Duodenal mucosa (tissue), 2 donors: ENCODE results near the gene KIF6.
"Not testable (repeated sequence)": the region's sequence is repeated elsewhere in the genome, so short reads cannot be mapped to it uniquely, and the experiment has no call there.

ENCODE experiments used
- H3K27ac ChIP-seq: one replicate; pipeline ENCODE4 v1.7.0; 2013; ENCODE audit warnings: low read depth, low read length
- H3K27me3 ChIP-seq, 2 donors: one replicate each; pipeline ENCODE4 v1.7.0; 2013; ENCODE audit warnings: low read length in 2 of 2, control low read depth in 1 of 2; ENCODE audit not compliant: insufficient read depth in 2 of 2, control insufficient read depth in 1 of 2
- H3K36me3 ChIP-seq, 2 donors: one replicate each; pipeline ENCODE4 v1.7.0; 2013; ENCODE audit warnings: low read length in 2 of 2, control low read depth in 1 of 2; ENCODE audit not compliant: insufficient read depth in 2 of 2, control insufficient read depth in 1 of 2
- H3K4me1 ChIP-seq, 2 donors: one replicate each; pipeline ENCODE4 v1.7.0; 2013; ENCODE audit warnings: low read length in 2 of 2, control low read depth in 1 of 2; ENCODE audit not compliant: insufficient read depth in 2 of 2, control insufficient read depth in 1 of 2
- H3K4me3 ChIP-seq, 2 donors: one replicate each; pipeline ENCODE4 v1.7.0; 2013; ENCODE audit warnings: low read length in 2 of 2, low read depth in 1 of 2
- H3K9ac ChIP-seq, 2 donors: one replicate each; pipeline ENCODE4 v1.7.0; 2013; ENCODE audit warnings: low read length in 2 of 2, low read depth in 1 of 2
- H3K9me3 ChIP-seq, 2 donors: one replicate each; pipeline ENCODE4 v1.7.0; 2013; ENCODE audit warnings: low read length in 2 of 2, control low read depth in 1 of 2; ENCODE audit not compliant: control insufficient read depth in 1 of 2

Gene KIF6

GRCh38 chr6:39723350-39723749, 1.9 kb downstream of the KIF6 start:
- H3K27ac ChIP-seq, H3K4me1 ChIP-seq, H3K4me3 ChIP-seq, H3K9ac ChIP-seq, H3K36me3 ChIP-seq, H3K27me3 ChIP-seq, H3K9me3 ChIP-seq: not testable (repeated sequence)

DNA sequence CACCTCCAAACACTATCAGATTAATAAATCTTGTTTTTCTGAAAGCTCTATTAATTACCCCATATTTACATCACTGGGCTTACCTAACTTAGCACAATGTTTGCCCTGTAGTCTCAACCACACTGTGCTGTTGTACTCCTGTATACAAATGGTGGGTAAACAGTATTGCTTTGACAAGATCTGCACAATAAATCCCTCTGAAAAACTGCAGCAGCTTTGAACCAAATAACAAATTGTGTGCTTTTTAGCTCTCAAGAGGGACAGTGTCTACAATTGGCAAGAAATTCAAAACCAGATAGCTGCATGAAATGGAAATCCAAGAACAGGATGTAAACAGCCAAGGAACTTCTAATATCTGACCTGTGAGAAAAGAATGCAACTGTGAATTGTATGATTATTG, 10.4 kb downstream of the KIF6 start:
- Histone ChIP-seq H3K27ac (no peak overlapping the region), H3K27me3 (no peaks in the 10 kb centered on the region), H3K9me3 (no peaks in the 10 kb centered on the region), H3K36me3 (no peaks in the 10 kb centered on the region), H3K4me1 (no peaks in the 10 kb centered on the region), H3K9ac (no peak overlapping the region), H3K4me3 (no peak overlapping the region)

GRCh38 chr6:39707962-39708683, 17.1 kb downstream of the KIF6 start:
- H3K9ac ChIP-seq: no peak overlapping the region
- H3K9me3 ChIP-seq: no peaks in the 10 kb centered on the region
- H3K4me3 ChIP-seq: no peak overlapping the region
- no peaks in the 10 kb centered on the region for H3K4me1 ChIP-seq
- H3K36me3 ChIP-seq: no peaks in the 10 kb centered on the region
- H3K27ac ChIP-seq: no peak overlapping the region
- H3K27me3 ChIP-seq: no peaks in the 10 kb centered on the region

- Histone ChIP-seq H3K9ac (no peak overlapping the region), H3K27ac (no peak overlapping the region), H3K27me3 (no peaks in the 10 kb centered on the region), H3K4me1 (no peaks in the 10 kb centered on the region), H3K36me3 (no peaks in the 10 kb centered on the region), H3K9me3 (no peaks in the 10 kb centered on the region), H3K4me3 (no peak overlapping the region)
These were observed 18.3 kb downstream of the KIF6 start for GRCh38 chr6:39706819-39707335.

DNA sequence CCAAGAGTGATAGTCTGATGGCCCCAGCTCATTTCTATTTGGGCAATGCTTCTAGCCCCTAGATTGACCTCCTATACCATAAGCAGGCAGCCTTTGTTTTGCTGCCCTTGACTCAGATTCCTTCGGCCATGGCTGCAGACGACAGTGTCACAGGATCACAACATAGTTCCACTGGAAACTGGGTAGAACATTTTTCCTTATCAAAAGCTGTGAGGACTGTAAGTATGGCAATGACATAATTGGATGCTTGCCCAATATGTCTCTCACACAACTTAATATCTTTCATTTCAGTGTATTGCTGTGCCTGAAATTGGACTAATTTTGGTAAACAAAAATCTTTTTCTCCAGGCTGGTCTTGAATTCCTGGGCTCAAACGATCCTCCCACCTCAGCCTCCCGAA, 22.9 kb downstream of the KIF6 start:
- Histone ChIP-seq H3K4me3 (no peak overlapping the region), H3K27ac (no peak overlapping the region), H3K27me3 (no peaks in the 10 kb centered on the region), H3K9ac (no peak overlapping the region), H3K4me1 (no peaks in the 10 kb centered on the region), H3K36me3 (no peaks in the 10 kb centered on the region), H3K9me3 (no peaks in the 10 kb centered on the region)

GRCh38 chr6:39700362-39700761, 24.8 kb downstream of the KIF6 start:
- Histone ChIP-seq H3K4me3 (no peak overlapping the region), H3K36me3 (no peaks in the 10 kb centered on the region), H3K9me3 (no peaks in the 10 kb centered on the region), H3K27ac (no peak overlapping the region), H3K4me1 (no peaks in the 10 kb centered on the region), H3K27me3 (no peaks in the 10 kb centered on the region), H3K9ac (no peak overlapping the region)

GRCh38 chr6:39698789-39699188, 26.4 kb downstream of the KIF6 start:
- no peaks in the 10 kb centered on the region for H3K27me3 ChIP-seq
- H3K4me3 ChIP-seq: no peak overlapping the region
- H3K27ac ChIP-seq: no peak overlapping the region
- no peaks in the 10 kb centered on the region for H3K9me3 ChIP-seq
- H3K9ac ChIP-seq: no peak overlapping the region
- H3K4me1 ChIP-seq: no peaks in the 10 kb centered on the region
- H3K36me3 ChIP-seq: no peaks in the 10 kb centered on the region

DNA sequence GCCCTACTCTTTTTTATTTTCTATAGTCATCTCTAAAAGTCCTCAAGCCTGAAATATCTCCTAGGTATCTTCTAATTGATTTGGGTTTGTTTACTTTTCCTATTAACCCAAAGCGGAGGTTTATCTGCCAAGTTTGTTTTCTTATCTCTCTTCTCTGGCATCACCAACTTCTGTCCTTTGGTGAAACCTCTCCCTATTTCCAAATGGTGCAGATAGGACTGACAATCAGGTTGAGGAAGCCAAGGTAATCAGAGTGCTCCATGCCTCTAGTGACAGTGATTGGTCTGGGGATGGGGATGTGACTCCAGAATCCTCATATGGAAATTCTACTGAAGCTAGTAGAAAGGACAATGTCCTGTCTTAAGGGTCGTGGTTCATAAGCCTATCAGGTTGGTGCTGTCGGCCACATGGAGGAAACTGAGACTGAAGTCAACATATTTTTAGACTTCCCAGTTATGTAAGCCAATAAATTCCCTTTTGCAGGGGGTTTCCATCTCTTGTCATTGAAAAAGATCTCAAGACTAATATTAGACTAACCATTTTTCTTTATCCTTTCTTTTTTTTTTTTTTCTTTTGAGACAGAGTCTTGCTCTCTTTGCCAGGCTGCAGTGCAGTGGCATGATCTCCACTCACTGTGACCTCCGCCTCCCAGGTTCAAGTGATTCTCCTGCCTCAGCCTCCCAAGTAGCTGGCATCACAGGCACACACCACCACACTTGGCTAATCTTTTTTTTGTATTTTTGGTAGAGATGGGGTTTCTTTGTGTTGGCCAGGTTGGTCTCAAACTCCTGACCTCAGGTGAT, 28.0 kb downstream of the KIF6 start:
- H3K27ac ChIP-seq: no peak overlapping the region
- no peaks in the 10 kb centered on the region for H3K9me3 ChIP-seq
- H3K27me3 ChIP-seq: no peaks in the 10 kb centered on the region
- H3K4me1 ChIP-seq: no peaks in the 10 kb centered on the region
- H3K9ac ChIP-seq: no peak overlapping the region
- H3K4me3 ChIP-seq: no peak overlapping the region
- H3K36me3 ChIP-seq: no peaks in the 10 kb centered on the region

GRCh38 chr6:39695447-39695846, 29.8 kb downstream of the KIF6 start:
- Histone ChIP-seq H3K9me3 (no peaks in the 10 kb centered on the region), H3K4me1 (no peaks in the 10 kb centered on the region), H3K27me3 (no peaks in the 10 kb centered on the region), H3K4me3 (no peak overlapping the region), H3K9ac (no peak overlapping the region), H3K27ac (no peak overlapping the region), H3K36me3 (no peaks in the 10 kb centered on the region)

- Histone ChIP-seq H3K27ac (no peak overlapping the region), H3K27me3 (no peaks in the 10 kb centered on the region), H3K4me3 (no peak overlapping the region), H3K36me3 (no peaks in the 10 kb centered on the region), H3K9me3 (no peaks in the 10 kb centered on the region), H3K9ac (no peak overlapping the region), H3K4me1 (no peaks in the 10 kb centered on the region)
These were observed 32.0 kb downstream of the KIF6 start for GRCh38 chr6:39693206-39693605.
